Large intestine (tissue), 3 donors: ENCODE measurements around the gene NFIC. TPM values are rescaled to one million over a fixed set of nuclear protein-coding genes. Genes with fewer than 3 reads are reported as not detected.

Experiments used
- DNase-seq, 2 donors: peaks; one replicate each; pipeline versions ENCODE4 v3.0.0 to v3.0.0-alpha.2; 2013
- H3K27ac ChIP-seq: one replicate; pipeline ENCODE4 v1.5.1; 2013; ENCODE audit warnings: low read length
- H3K27me3 ChIP-seq: 2 replicates; pipeline ENCODE4 v1.6.1; 2013; ENCODE audit warnings: low read length; ENCODE audit not compliant: control insufficient read depth, insufficient read depth
- H3K36me3 ChIP-seq: 2 replicates; pipeline ENCODE4 v1.6.1; 2013; ENCODE audit warnings: low read length; ENCODE audit not compliant: control insufficient read depth, insufficient read depth
- H3K4me1 ChIP-seq: one replicate; pipeline ENCODE4 v1.6.1; 2013; ENCODE audit warnings: low read length; ENCODE audit not compliant: control insufficient read depth, insufficient read depth
- H3K4me3 ChIP-seq: one replicate; pipeline ENCODE4 v1.5.1; 2013; ENCODE audit warnings: low read length
- H3K9me3 ChIP-seq: one replicate; pipeline ENCODE4 v1.6.1; 2013; ENCODE audit warnings: mild to moderate bottlenecking, low read depth, low read length, moderate library complexity; ENCODE audit not compliant: control insufficient read depth
- WGBS: methylation state at CpG from one replicate; pipeline ENCODE4 v1.1.5; 2013; ENCODE audit warnings: low lambda C conversion rate; ENCODE audit not compliant: insufficient coverage; 5-methylcytosine and 5-hydroxymethylcytosine counted together
- polyA plus RNA-seq: library from polyadenylated mRNA; unstranded; fragments of 120-200 nt; gene quantifications from one replicate; pipeline ENCODE4 v1.2.1, GENCODE V29; 2013

The NFIC gene
- polyA plus RNA-seq, 1 donor = 17.0 TPM

- no peak overlapping the region for H3K27ac ChIP-seq
- H3K4me1 ChIP-seq = peaks cover 25% of the 10 kb centered on the region
- H3K4me3 ChIP-seq = no peak overlapping the region
- peaks cover 41% of the 10 kb centered on the region for H3K36me3 ChIP-seq
- no peaks in the 10 kb centered on the region for H3K9me3 ChIP-seq
- no CpG with 5 or more reads among the region's 15 CpGs for WGBS
- no peak for DNase-seq
- H3K27me3 ChIP-seq = no peaks in the 10 kb centered on the region
Observed at GRCh38 chr19:3454656-3455392, 88.4 kb downstream of the NFIC start.

GRCh38 chr19:3455393-3455955 is 89.1 kb downstream of the NFIC start:
- Histone ChIP-seq H3K4me1 (peaks cover 28% of the 10 kb centered on the region), H3K27ac (no peak overlapping the region), H3K9me3 (no peaks in the 10 kb centered on the region), H3K36me3 (peaks cover 43% of the 10 kb centered on the region), H3K4me3 (no peak overlapping the region), H3K27me3 (no peaks in the 10 kb centered on the region)
- WGBS = no CpG with 5 or more reads among the region's 7 CpGs
- no peak for DNase-seq

GRCh38 chr19:3455960-3456601 is 89.7 kb downstream of the NFIC start:
- Histone ChIP-seq H3K9me3 (no peaks in the 10 kb centered on the region), H3K36me3 (peaks cover 37% of the 10 kb centered on the region), H3K27ac (no peak overlapping the region), H3K4me3 (no peak overlapping the region), H3K4me1 (peaks cover 28% of the 10 kb centered on the region), H3K27me3 (no peaks in the 10 kb centered on the region)
- whole genome bisulfite sequencing = no CpG with 5 or more reads among the region's 37 CpGs
- DNase-seq = no peak

DNA sequence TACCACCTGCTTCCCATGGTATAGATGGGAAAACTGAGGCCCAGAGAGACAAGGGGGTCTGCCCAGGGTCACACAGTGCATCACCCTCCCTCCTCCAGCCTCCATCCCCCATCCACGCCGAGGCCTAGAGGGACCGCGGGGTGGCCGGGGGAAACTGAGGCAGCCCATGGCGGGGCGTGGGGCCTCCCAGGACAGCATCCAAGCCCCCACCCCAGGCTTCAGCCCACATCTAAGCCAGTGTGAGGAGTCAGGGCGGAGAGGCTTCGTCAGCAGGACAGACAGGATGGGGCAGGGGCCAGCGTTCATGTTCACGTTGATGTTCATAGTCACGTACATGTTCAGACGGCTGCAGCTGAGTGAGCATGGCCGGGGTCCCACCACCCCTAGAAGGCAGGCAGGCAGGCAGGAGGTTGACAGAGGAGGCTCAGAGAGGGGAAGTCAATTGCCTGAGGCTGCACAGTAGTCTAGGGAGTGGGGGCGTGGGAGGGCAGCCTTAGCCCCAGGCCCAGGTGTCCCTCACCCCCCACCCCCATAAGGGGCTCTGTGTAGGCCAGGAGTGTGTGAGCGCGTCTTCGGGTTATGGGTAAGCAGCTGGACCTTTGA is 90.6 kb downstream of the NFIC start:
- peaks cover 28% of the 10 kb centered on the region for H3K4me1 ChIP-seq
- peaks cover 36% of the 10 kb centered on the region for H3K36me3 ChIP-seq
- no peak for DNase-seq
- WGBS = no CpG with 5 or more reads among the region's 18 CpGs
- no peaks in the 10 kb centered on the region for H3K9me3 ChIP-seq
- H3K27ac ChIP-seq = no peak overlapping the region
- H3K27me3 ChIP-seq = no peaks in the 10 kb centered on the region
- no peak overlapping the region for H3K4me3 ChIP-seq

DNA sequence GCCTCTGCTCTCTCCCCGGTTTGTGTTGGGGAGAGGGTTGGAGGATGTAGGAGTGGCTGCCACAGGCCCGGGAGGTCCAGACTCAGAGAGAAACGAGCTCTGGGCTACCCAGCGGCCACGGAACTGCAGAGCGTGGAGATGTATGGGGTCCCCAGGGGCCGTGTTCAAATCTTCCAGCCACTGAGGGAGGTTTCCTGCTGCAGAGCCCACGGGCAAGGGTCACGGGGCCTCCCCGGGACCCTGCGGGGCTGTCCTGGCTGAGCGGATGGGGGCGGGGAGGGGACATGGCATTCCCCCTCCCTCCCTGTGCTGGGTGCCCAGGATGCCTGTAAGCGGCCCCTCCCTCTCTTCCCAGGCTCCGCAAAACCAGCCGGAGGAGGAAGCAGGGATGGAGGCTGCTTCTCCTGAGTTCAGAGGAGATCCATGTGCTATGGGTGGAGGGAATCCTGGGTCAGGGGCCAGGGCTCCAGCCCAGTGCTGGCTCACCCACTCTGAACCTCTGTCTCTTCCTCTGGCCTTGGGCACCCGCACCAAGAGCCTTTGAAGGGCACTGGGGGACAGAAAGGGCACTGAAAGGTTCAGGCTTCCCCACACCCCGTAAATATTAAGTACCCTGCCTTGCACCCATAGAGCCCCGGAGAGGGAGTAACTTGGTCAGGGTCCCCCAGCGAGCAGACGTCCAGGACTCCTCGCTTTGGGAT is 91.3 kb downstream of the NFIC start:
- H3K36me3 ChIP-seq = peaks cover 30% of the 10 kb centered on the region
- DNase-seq = no peak
- WGBS = no CpG with 5 or more reads among the region's 22 CpGs

DNA sequence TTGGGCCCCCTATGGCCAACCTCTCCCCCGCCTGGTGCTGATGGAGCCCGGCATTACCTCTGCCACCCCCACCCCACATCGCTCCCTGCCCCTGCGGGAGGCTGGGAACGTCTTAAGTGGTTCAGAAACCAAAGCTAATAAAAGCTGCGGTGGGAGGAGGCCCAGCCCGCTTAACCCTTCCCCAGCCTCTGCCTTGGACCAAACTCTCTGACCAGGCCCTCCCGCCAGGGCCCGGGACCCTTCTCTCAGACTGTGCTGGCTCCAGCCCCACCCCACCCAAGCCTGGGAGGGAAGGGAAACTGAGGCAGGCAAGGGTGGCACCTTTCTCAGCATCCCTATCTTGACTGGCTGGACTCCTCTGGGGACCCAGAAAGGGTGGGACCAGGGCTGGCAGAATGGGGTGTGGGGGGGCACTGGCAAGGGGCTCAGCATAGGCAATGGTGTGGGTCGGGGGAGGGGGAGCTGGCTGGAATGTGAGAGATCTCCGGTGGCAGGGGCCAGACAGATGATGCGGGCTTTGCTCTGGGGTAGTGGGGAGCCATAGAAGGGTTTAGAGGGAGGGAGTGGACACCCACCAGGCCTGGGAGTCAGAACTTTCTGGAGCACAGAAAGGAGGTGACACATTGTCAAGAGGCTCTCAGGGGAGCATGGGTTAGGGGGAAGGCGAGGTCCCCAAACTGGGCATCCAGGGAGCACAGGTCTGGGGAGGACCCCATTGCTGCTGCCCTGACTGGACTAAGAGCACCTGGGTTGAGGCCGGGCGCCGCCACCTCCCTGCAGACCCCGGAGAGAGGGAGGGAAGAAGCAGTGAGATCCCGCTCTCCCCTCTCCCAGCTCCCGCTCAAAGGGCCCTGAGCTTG is 92.1 kb downstream of the NFIC start:
- DNase-seq = peak in 1 of 2 donors; percentile 37
- H3K27ac ChIP-seq = peak overlapping the region; percentile 64
- peaks cover 28% of the 10 kb centered on the region for H3K4me1 ChIP-seq
- H3K27me3 ChIP-seq = no peaks in the 10 kb centered on the region
- no CpG with 5 or more reads among the region's 19 CpGs for WGBS
- H3K36me3 ChIP-seq = peaks cover 24% of the 10 kb centered on the region
- H3K9me3 ChIP-seq = no peaks in the 10 kb centered on the region
- no peak overlapping the region for H3K4me3 ChIP-seq

More for the DNA sequence above, 91.3 kb downstream of the NFIC start:
- Histone ChIP-seq H3K4me3 (no peak overlapping the region), H3K27ac (peak overlapping the region; percentile 64), H3K4me1 (peaks cover 28% of the 10 kb centered on the region), H3K27me3 (no peaks in the 10 kb centered on the region), H3K9me3 (no peaks in the 10 kb centered on the region)

- Histone ChIP-seq H3K4me3 (no peak overlapping the region), H3K27me3 (peaks cover 8% of the 10 kb centered on the region), H3K36me3 (peaks cover 18% of the 10 kb centered on the region), H3K27ac (peak overlapping the region; percentile 64), H3K4me1 (peaks cover 30% of the 10 kb centered on the region), H3K9me3 (peaks cover 4% of the 10 kb centered on the region)
- WGBS = 73% methylated on average over 2 of the region's 26 CpGs
- peak; percentile 64 to 80 for DNase-seq
Observed at GRCh38 chr19:3459089-3459881, 92.9 kb downstream of the NFIC start.

DNA sequence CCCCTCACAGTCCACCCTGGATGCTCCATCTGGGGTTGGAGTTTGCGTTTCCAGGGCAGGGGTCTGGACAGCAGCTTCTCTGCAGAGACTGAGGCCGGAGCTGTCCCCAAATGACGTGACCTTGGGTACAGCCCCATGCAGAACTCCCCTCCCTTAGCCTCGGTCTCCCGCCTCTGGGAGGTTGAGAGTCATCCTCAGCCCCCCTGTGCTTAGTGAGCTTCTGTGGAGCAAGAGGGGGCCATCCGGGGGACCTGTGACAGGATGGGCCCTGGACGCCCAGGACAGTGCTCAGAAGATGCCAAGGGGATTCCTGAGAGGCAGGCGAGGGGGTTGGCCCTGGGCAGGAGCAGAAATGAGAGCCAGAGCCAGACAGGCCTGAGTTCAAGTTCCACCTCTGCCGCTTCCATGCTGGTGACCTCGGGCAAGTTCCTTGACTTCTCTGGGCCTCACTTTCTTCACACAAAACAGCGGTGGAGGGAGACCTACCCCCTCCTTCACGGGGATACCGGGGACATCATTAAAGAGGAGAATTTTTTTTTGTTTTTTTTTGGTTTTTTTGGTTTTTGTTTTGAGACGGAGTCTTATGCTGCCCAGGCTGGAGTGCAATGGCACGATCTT is 93.7 kb downstream of the NFIC start:
- DNase-seq = no peak

More for the DNA sequence above, 93.7 kb downstream of the NFIC start:
- Histone ChIP-seq H3K27ac (peak overlapping the region; percentile 64), H3K36me3 (peaks cover 10% of the 10 kb centered on the region), H3K9me3 (peaks cover 4% of the 10 kb centered on the region), H3K4me3 (no peak overlapping the region), H3K4me1 (peaks cover 30% of the 10 kb centered on the region), H3K27me3 (peaks cover 11% of the 10 kb centered on the region)
- WGBS = 92% methylated on average over 2 of the region's 15 CpGs
